GM23248 (cell line): Measurements from ENCODE around the gene CCL17. TPM values are rescaled to one million over a fixed set of nuclear protein-coding genes. Genes with fewer than 3 reads are reported as not detected.
"Not testable (repeated sequence)": the region's sequence is repeated elsewhere in the genome, so short reads cannot be mapped to it uniquely, and the experiment has no call there.

Experiments used
- DNase-seq: peaks from one replicate; pipeline ENCODE4 v3.0.0-alpha.2; 2015
- H2AFZ ChIP-seq: fragments of 200-600 bp; sonication (generic); 2 replicates; pipeline ENCODE4 v1.6.1; 2016; ENCODE audit warnings: antibody characterized with exemption
- H3F3A ChIP-seq: fragments of 200-600 bp; sonication (generic); 2 replicates; pipeline ENCODE4 v1.6.1; 2016; ENCODE audit warnings: mild to moderate bottlenecking, antibody characterized with exemption, mixed run types; ENCODE audit not compliant: insufficient read depth
- H3K27ac ChIP-seq: fragments of 200-600 bp; sonication (generic); 2 replicates; pipeline ENCODE4 v1.5.1; 2016; ENCODE audit warnings: mild to moderate bottlenecking
- H3K27me3 ChIP-seq: fragments of 200-600 bp; sonication (generic); replicated peaks from 2 replicates; pipeline ENCODE4 v1.6.1; 2016; ENCODE audit warnings: mild to moderate bottlenecking; ENCODE audit not compliant: insufficient read depth
- H3K36me3 ChIP-seq: fragments of 200-600 bp; sonication (generic); 2 replicates; pipeline ENCODE4 v1.6.1; 2016; ENCODE audit warnings: low read depth, mild to moderate bottlenecking
- H3K4me1 ChIP-seq: fragments of 200-600 bp; sonication (generic); 2 replicates; pipeline ENCODE4 v1.6.1; 2016; ENCODE audit warnings: mild to moderate bottlenecking; ENCODE audit not compliant: insufficient read depth
- H3K4me2 ChIP-seq: fragments of 200-600 bp; sonication (generic); one replicate; pipeline ENCODE4 v1.6.1; 2016; ENCODE audit warnings: mild to moderate bottlenecking; ENCODE audit not compliant: unreplicated experiment
- H3K4me3 ChIP-seq: fragments of 200-600 bp; sonication (generic); 2 replicates; pipeline ENCODE4 v1.5.1; 2016; ENCODE audit warnings: mild to moderate bottlenecking
- H3K79me2 ChIP-seq: fragments of 200-600 bp; sonication (generic); 2 replicates; pipeline ENCODE4 v1.6.1; 2016; ENCODE audit warnings: mild to moderate bottlenecking; ENCODE audit not compliant: insufficient read depth
- H3K9ac ChIP-seq: fragments of 200-600 bp; sonication (generic); 2 replicates; pipeline ENCODE4 v1.6.1; 2016; ENCODE audit warnings: mild to moderate bottlenecking
- H3K9me2 ChIP-seq: fragments of 200-600 bp; sonication (generic); 2 replicates; pipeline ENCODE4 v1.6.1; 2016; ENCODE audit warnings: mixed run types, mild to moderate bottlenecking, moderate library complexity; ENCODE audit not compliant: insufficient read depth
- H3K9me3 ChIP-seq: fragments of 200-600 bp; sonication (generic); one replicate; pipeline ENCODE4 v1.6.1; 2017; ENCODE audit warnings: low read depth
- H4K20me1 ChIP-seq: fragments of 200-600 bp; sonication (generic); 2 replicates; pipeline ENCODE4 v1.6.0; 2016; ENCODE audit not compliant: insufficient read depth
- EZH2 ChIP-seq: fragments of 200-600 bp; sonication (generic); IDR thresholded peaks from 2 replicates; pipeline ENCODE4 v1.6.1; 2018; ENCODE audit warnings: antibody characterized with exemption, mild to moderate bottlenecking; ENCODE audit not compliant: insufficient read depth, poor library complexity, severe bottlenecking
- EZH2phosphoT487 ChIP-seq: fragments of 200-600 bp; sonication (generic); IDR thresholded peaks from 2 replicates; pipeline ENCODE4 v1.6.1; 2018; ENCODE audit warnings: antibody characterized with exemption, moderate library complexity, mild to moderate bottlenecking, low read depth; ENCODE audit not compliant: insufficient read depth
- WGBS, 2 experiments: methylation state at CpG; one replicate each; pipeline ENCODE4 v1.1.6; 2015 to 2017; ENCODE audit warnings: low lambda C conversion rate in 2 of 2, low coverage in 1 of 2; ENCODE audit errors: missing lambda C conversion rate in 2 of 2; 5-methylcytosine and 5-hydroxymethylcytosine counted together
- in situ Hi-C: fragments of 300-500 bp; cut with MboI; formaldehyde crosslinking; loops from 2 replicates; pipeline ENCODE4 v1.15.0; 2020
- polyA plus RNA-seq: library from polyadenylated mRNA; unstranded; fragments of >200 nt; fragmentation: Nextera tagmentation; extraction: Ambion mirVana; gene quantifications from 2 replicates; pipeline ENCODE4 v1.2.1, GENCODE V29; 2016
- total RNA-seq: library from RNA; depleted of rRNA; stranded (reverse); fragments of >200 nt; shearing (Covaris generic); gene quantifications from 2 replicates; pipeline ENCODE4 v1.2.3, GENCODE V29; 2014

Gene CCL17
- total and polyA plus RNA-seq, 2 experiments from 2014 or later = not detected

DNA sequence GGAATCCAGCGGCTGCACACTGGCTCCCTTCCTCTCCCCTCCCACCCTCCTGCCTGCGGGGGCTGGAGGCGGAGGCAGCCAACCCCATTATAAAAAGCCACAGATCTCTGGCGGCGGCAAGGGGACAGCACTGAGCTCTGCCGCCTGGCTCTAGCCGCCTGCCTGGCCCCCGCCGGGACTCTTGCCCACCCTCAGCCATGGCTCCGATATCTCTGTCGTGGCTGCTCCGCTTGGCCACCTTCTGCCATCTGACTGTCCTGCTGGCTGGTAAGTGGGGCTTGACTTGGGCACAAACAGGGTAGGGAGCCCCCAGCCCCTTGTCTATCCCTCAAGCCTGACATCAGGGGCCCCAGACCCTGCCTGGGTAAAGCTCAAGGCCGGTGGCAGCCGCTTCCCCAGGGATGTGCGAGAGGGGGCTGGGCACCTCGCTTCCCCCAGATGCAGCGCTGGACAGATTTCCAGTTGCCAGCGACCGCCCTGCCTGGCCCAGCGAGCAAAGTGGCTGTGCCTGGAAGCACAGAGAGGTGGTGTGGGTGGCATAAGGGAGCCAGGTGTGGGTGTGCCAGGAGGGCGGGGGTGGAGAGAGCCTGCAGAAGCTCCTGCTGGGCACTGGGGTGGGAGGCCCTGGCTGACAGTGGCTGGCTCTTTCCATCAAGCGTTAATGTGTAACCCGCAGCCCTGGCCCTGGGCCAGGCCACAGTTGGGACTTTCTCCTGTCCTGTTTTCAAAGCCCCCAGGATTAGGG lies 32.0 kb upstream of the CCL17 start, which contains the start of gene CX3CL1:
CX3CL1 (plus strand) TSS at position 119 of the 745 bp plus-strand sequence; CDS start at position 198, 79 bp downstream.
- Histone ChIP-seq H3K9me3 (no peaks in the 10 kb centered on the region), H3K9ac (no peak within 1 kb of the TSS), H3K27me3 (peaks cover 44% of the 10 kb centered on the region), H2AFZ (no peak within 1 kb of the TSS), H3K4me3 (no peak within 1 kb of the TSS; the same call in 1 of the 2 replicates), H3K27ac (no peak within 1 kb of the TSS), H3K4me2 (peak within 1 kb of the TSS; percentile 4), H3K4me1 (no peaks in the 10 kb centered on the region), H3K9me2 (no peaks in the 10 kb centered on the region), H3F3A (no peaks in the 10 kb centered on the region), H4K20me1 (no peaks in the 10 kb centered on the region), H3K79me2 (no peaks in the 10 kb centered on the region), H3K36me3 (no peaks in the 10 kb centered on the region)
- in situ Hi-C loops = no loop called here
- DNase-seq = peak; percentile 61
- TF ChIP-seq EZH2phosphoT487 = no peak
- no peak for TF ChIP-seq EZH2
- WGBS, 2 experiments = 4 to 6% methylated on average over 21 of the region's 23 CpGs

GRCh38 chr16:57373117-57373947 lies 31.2 kb upstream of the CCL17 start:
- Histone ChIP-seq H3K9me3 (no peaks in the 10 kb centered on the region), H3K4me3 (no peak overlapping the region), H3K9me2 (no peaks in the 10 kb centered on the region), H3K27ac (no peak overlapping the region), H3F3A (no peaks in the 10 kb centered on the region), H3K36me3 (no peaks in the 10 kb centered on the region), H3K79me2 (no peaks in the 10 kb centered on the region), H3K27me3 (peaks cover 46% of the 10 kb centered on the region), H3K4me1 (no peaks in the 10 kb centered on the region), H2AFZ (no peak overlapping the region), H3K9ac (no peak overlapping the region), H3K4me2 (no peak overlapping the region), H4K20me1 (no peaks in the 10 kb centered on the region)
- TF ChIP-seq EZH2phosphoT487 (no peak), EZH2 (no peak)
- 72 to 73% methylated on average over 9 of the region's 9 CpGs for WGBS, 2 experiments
- DNase-seq = no peak
- in situ Hi-C loops = no loop called here

- H3K9me2 ChIP-seq = no peaks in the 10 kb centered on the region
- no peak overlapping the region for H3K4me3 ChIP-seq
- H3K9me3 ChIP-seq = no peaks in the 10 kb centered on the region
- DNase-seq = peak; percentile 49
- no peaks in the 10 kb centered on the region for H3F3A ChIP-seq
- H3K4me2 ChIP-seq = no peak overlapping the region
- peaks cover 43% of the 10 kb centered on the region for H3K27me3 ChIP-seq
- 40 to 48% methylated on average over 9 of the region's 9 CpGs for WGBS, 2 experiments
- H3K27ac ChIP-seq = no peak overlapping the region
- no peak overlapping the region for H2AFZ ChIP-seq
- no peaks in the 10 kb centered on the region for H3K79me2 ChIP-seq
- in situ Hi-C loops = no loop called here
- H3K4me1 ChIP-seq = no peaks in the 10 kb centered on the region
- no peaks in the 10 kb centered on the region for H4K20me1 ChIP-seq
- no peak overlapping the region for H3K9ac ChIP-seq
- no peaks in the 10 kb centered on the region for H3K36me3 ChIP-seq
- TF ChIP-seq EZH2 = no peak
- no peak for TF ChIP-seq EZH2phosphoT487
Measured at GRCh38 chr16:57374067-57374534, 30.5 kb upstream of the CCL17 start.

GRCh38 chr16:57374925-57375465 lies 29.6 kb upstream of the CCL17 start:
- in situ Hi-C loops, H3K79me2 ChIP-seq, H3K4me1 ChIP-seq, H2AFZ ChIP-seq, H3K27ac ChIP-seq, H3K36me3 ChIP-seq, H3K4me3 ChIP-seq, H4K20me1 ChIP-seq, H3K9me2 ChIP-seq, H3K9ac ChIP-seq, H3F3A ChIP-seq, H3K9me3 ChIP-seq, DNase-seq, H3K4me2 ChIP-seq: not testable (repeated sequence)
- H3K27me3 ChIP-seq = peaks cover 35% of the 10 kb centered on the region
- 85% methylated on average over 7 to 8 of the region's 8 CpGs for WGBS, 2 experiments
